HepG2 (cell line): Measurements from ENCODE around the gene DPM1. TPM values are rescaled to one million over a fixed set of nuclear protein-coding genes. Genes with fewer than 3 reads are reported as not detected.

Source experiments
- ATAC-seq: fragments of 200-7000 bp; cut with Tn5 transposase; 3 replicates; pipeline ENCODE4 v1.9.1; 2020; ENCODE audit warnings: mild to moderate bottlenecking, moderate library complexity
- BruUV-seq: library from RNA; stranded (reverse); fragments of 400-500 nt; replicated peaks from 2 replicates; lab custom pipeline; 2021; lab: Mats Ljungman, UMichigan
- CTCF ChIA-PET: fragments of 300-600 bp; formaldehyde crosslinking; extraction: SDS; loops from one replicate; lab custom pipeline; 2021; ENCODE audit warnings: low total read pairs, inconsistent platforms, low intra/inter-chr PET ratio; lab: Yijun Ruan, JAX
- POLR2A ChIA-PET: fragments of 350-600 bp; sonication (Branson Sonifier 250); formaldehyde crosslinking; loops from one replicate; lab custom pipeline; 2020; ENCODE audit warnings: antibody characterized with exemption, inconsistent platforms; lab: Yijun Ruan, JAX
- DNase-seq: peaks from one replicate; pipeline ENCODE4 v3.0.0-alpha.2; 2015; ENCODE audit warnings: low spot score
- FAIRE-seq: peaks from 3 replicates; lab custom pipeline; 2011; peaks lifted over from hg19 to GRCh38; lab: Jason Lieb, UNC
- H2AFZ ChIP-seq: one replicate; pipeline ENCODE4 v1.6.1; 2011; ENCODE audit warnings: low read length, inconsistent platforms
- H3K27ac ChIP-seq: fragments of 300-600 bp; 3 replicates; pipeline ENCODE4 v1.8.0; 2011; ENCODE audit warnings: mixed run types, mild to moderate bottlenecking, mixed read lengths, low read length, inconsistent platforms; ENCODE audit not compliant: insufficient read depth; ENCODE audit errors: extremely low read length
- H3K27me3 ChIP-seq, 2 experiments: fragments of 200-600 bp in 1 of 2; 2 replicates in 1 of 2; 3 replicates in 1 of 2; pipeline versions ENCODE4 v1.6.0 to v1.8.0; 2011; ENCODE audit warnings: low read length in 2 of 2, mild to moderate bottlenecking in 2 of 2, moderate library complexity in 2 of 2, inconsistent platforms in 1 of 2; ENCODE audit not compliant: insufficient read depth in 2 of 2, control insufficient read depth in 1 of 2
- H3K36me3 ChIP-seq, 2 experiments: fragments of 200-600 bp in 1 of 2; replicated peaks in 1 of 2; 2 replicates in 1 of 2; 3 replicates in 1 of 2; pipeline versions ENCODE4 v1.5.1 to v1.8.0; 2011; ENCODE audit warnings: low read length in 2 of 2, inconsistent platforms in 1 of 2; ENCODE audit not compliant: insufficient read depth in 2 of 2, control insufficient read depth in 1 of 2
- H3K4me1 ChIP-seq: 2 replicates; pipeline ENCODE4 v1.5.1; 2012; ENCODE audit warnings: low read length, inconsistent platforms; ENCODE audit not compliant: insufficient read depth
- H3K4me2 ChIP-seq: 2 replicates; pipeline ENCODE4 v1.6.0; 2011; ENCODE audit warnings: low read depth, low read length, inconsistent platforms
- H3K4me3 ChIP-seq, 3 experiments: fragments of 200-600 bp in 1 of 3; sonication (generic), shearing (Covaris generic) in 1 of 3; replicated peaks in 1 of 3; 2 replicates each; pipeline ENCODE4 v1.5.1; 2011 to 2016; ENCODE audit warnings: low read length in 3 of 3, inconsistent platforms in 2 of 3, low read depth in 2 of 3, mild to moderate bottlenecking in 2 of 3, control low read depth in 1 of 3, mixed read lengths in 1 of 3; ENCODE audit not compliant: insufficient read depth in 1 of 3
- H3K79me2 ChIP-seq: one replicate; pipeline ENCODE4 v1.6.1; 2011; ENCODE audit warnings: low read length, inconsistent platforms; ENCODE audit not compliant: insufficient read depth
- H3K9ac ChIP-seq: 2 replicates; pipeline ENCODE4 v1.6.0; 2011; ENCODE audit warnings: mild to moderate bottlenecking, low read depth, low read length, inconsistent platforms; ENCODE audit not compliant: insufficient read depth
- H3K9me3 ChIP-seq: 2 replicates; pipeline ENCODE4 v1.5.1; 2012; ENCODE audit warnings: mild to moderate bottlenecking, low read length
- H4K20me1 ChIP-seq: 2 replicates; pipeline ENCODE4 v1.6.0; 2011; ENCODE audit warnings: inconsistent platforms, mild to moderate bottlenecking, low read length, moderate library complexity; ENCODE audit not compliant: insufficient read depth
- CCDC6 ChIP-seq: sonication (generic); formaldehyde crosslinking; IDR thresholded peaks from 2 replicates; pipeline ENCODE4 v1.8.1; 2022; ENCODE audit warnings: mild to moderate bottlenecking, missing genetic modification reagents, moderate library complexity
- MIER3 ChIP-seq: IDR thresholded peaks from 2 replicates; pipeline ENCODE4 v1.6.1; 2016; ENCODE audit warnings: missing compliant biosample characterization, borderline replicate concordance
- NCOA2 ChIP-seq: sonication (generic); formaldehyde crosslinking; IDR thresholded peaks from 2 replicates; pipeline ENCODE4 v1.8.0; 2022; ENCODE audit warnings: inconsistent platforms
- RAD21 ChIP-seq: fragments of 450-650 bp; formaldehyde crosslinking; IDR thresholded peaks from 2 replicates; pipeline ENCODE4 v1.5.0; 2020; ENCODE audit warnings: mild to moderate bottlenecking
- RAD51 ChIP-seq: fragments of 450-650 bp; IDR thresholded peaks from 2 replicates; pipeline ENCODE4 v1.6.1; 2016; ENCODE audit warnings: borderline replicate concordance
- SNAPC2 ChIP-seq: sonication (generic); formaldehyde crosslinking; IDR thresholded peaks from 2 replicates; pipeline ENCODE4 v1.8.1; 2022; ENCODE audit warnings: mild to moderate bottlenecking, missing genetic modification reagents
- SRSF9 ChIP-seq: fragments of 200-400 bp; formaldehyde crosslinking; IDR thresholded peaks from 2 replicates; pipeline ENCODE4 v1.6.1; 2018; ENCODE audit warnings: borderline replicate concordance, mild to moderate bottlenecking, low read depth, low read length; ENCODE audit not compliant: insufficient read depth, poor library complexity, severe bottlenecking
- TCF7 ChIP-seq: sonication (generic); IDR thresholded peaks from 2 replicates; pipeline ENCODE4 v1.6.1; 2016; ENCODE audit warnings: antibody characterized with exemption, low read depth
- ZNF136 ChIP-seq: sonication (generic); formaldehyde crosslinking; IDR thresholded peaks from 2 replicates; pipeline ENCODE4 v1.8.1; 2022; ENCODE audit warnings: low read depth, mild to moderate bottlenecking, moderate library complexity, missing genetic modification reagents
- ZNF589 ChIP-seq: sonication (generic); formaldehyde crosslinking; conservative IDR thresholded peaks from 2 replicates; pipeline ENCODE4 v1.8.0; 2022; ENCODE audit warnings: mild to moderate bottlenecking, moderate library complexity, missing genetic modification reagents
- ZNF605 ChIP-seq: sonication (generic); formaldehyde crosslinking; IDR thresholded peaks from 2 replicates; pipeline ENCODE4 v1.8.0; 2022; ENCODE audit warnings: mild to moderate bottlenecking, missing genetic modification reagents
- ZNF615 ChIP-seq: sonication (generic); formaldehyde crosslinking; IDR thresholded peaks from 2 replicates; pipeline ENCODE4 v1.5.0; 2020; ENCODE audit warnings: mild to moderate bottlenecking, missing genetic modification reagents, borderline replicate concordance
- ZSCAN25 ChIP-seq: sonication (generic); formaldehyde crosslinking; IDR thresholded peaks from 2 replicates; pipeline ENCODE4 v1.8.0; 2022; ENCODE audit warnings: mild to moderate bottlenecking, missing genetic modification reagents
- WGBS: methylation state at CpG from one replicate; pipeline ENCODE4 v1.1.6; 2017; ENCODE audit warnings: low lambda C conversion rate; 5-methylcytosine and 5-hydroxymethylcytosine counted together
- in situ Hi-C: cut with HindIII; loops from 2 replicates; pipeline ENCODE4 v1.10.0; 2017; ENCODE audit warnings: low pct_unique_long_range_greater_than_20kb; ENCODE audit not compliant: extremely low pct_ligation_motif_present
- intact Hi-C: fragments of 100-400 bp; cut with micrococcal nuclease; formaldehyde crosslinking; loops from one replicate; pipeline ENCODE4 v1.10.0; 2022; ENCODE audit not compliant: unreplicated experiment
- polyA plus RNA-seq, 8 experiments: library from polyadenylated mRNA; depleted of rRNA in 3 of 8; stranded (reverse) in 7 of 8; unstranded in 1 of 8; fragments of >200 nt; fragmentation: Illumina TruSeq in 4 of 8; extraction: Trizol in 4 of 8; gene quantifications; 2 replicates each; pipeline versions ENCODE4 v1.2.1 to v1.2.3, GENCODE V29; 2011 to 2016; ENCODE audit warnings: low read depth in 4 of 8, missing spikeins in 1 of 8, mixed read lengths in 1 of 8; ENCODE audit not compliant: insufficient read depth in 1 of 8
- total RNA-seq, 5 experiments: library from RNA; depleted of rRNA; stranded (reverse); fragments of >200 nt; fragmentation: Illumina TruSeq; extraction: Trizol; gene quantifications; 2 replicates each; pipeline ENCODE4 v1.2.3, GENCODE V29; 2016; ENCODE audit warnings: low read depth in 1 of 5
- TF ChIP-seq, protein P1 (sequence below): IDR thresholded peaks from 2 replicates; pipeline ENCODE4 v1.6.1; 2016
- TF ChIP-seq, protein P2 (sequence below): sonication (generic); formaldehyde crosslinking; IDR thresholded peaks from 2 replicates; pipeline ENCODE4 v1.8.0; 2022; ENCODE audit warnings: missing genetic modification reagents, mild to moderate bottlenecking, moderate library complexity, borderline replicate concordance
- TF ChIP-seq, protein P3 (sequence below): sonication (generic); formaldehyde crosslinking; IDR thresholded peaks from 2 replicates; pipeline ENCODE4 v1.4.0; 2020; ENCODE audit warnings: missing genetic modification reagents; ENCODE audit errors: not compliant biosample characterization

DPM1 gene
- total and polyA plus RNA-seq, 2 of the 13 experiments (the other 11 are each of a cell fraction or from before 2014, with no cell fraction given): 83.2 to 161 TPM

DNA sequence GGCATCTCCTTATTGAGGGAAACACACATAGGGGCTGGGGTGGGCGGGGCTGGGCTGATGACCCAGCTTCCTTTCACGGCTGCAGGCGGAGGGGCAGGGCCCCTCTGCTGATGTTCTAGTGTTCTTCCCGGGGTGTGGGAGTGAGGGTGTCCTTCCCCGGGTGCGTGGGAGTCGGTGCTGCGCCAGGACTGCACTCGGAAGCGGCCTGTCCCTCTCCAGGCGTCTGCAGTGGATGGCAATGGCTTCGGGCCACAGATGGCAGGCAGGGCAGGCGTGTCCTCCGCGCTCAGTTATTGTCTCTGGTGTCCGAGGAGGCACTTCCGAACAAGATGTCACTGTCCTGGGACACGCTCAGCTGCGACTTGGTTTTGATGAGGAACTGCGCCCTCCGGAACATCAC is 45.4 kb upstream of the DPM1 start:
- Histone ChIP-seq H4K20me1 (no peaks in the 10 kb centered on the region), H3K79me2 (no peaks in the 10 kb centered on the region), H2AFZ (no peak overlapping the region), H3K4me2 (no peak overlapping the region), H3K4me1 (no peaks in the 10 kb centered on the region), H3K36me3 (no peaks in the 10 kb centered on the region), H3K9ac (no peak overlapping the region), H3K9me3 (no peaks in the 10 kb centered on the region), H3K27ac (no peak overlapping the region), H3K4me3 (no peak overlapping the region), H3K27me3 (peaks cover 9 to 62% of the 10 kb centered on the region in 2 experiments)
- FAIRE-seq (no peak), ATAC-seq (no peak; the same call in 2 of the 3 replicates), DNase-seq (no peak)
- ChIA-PET CTCF (no interaction called here), POLR2A (no interaction called here)
- WGBS: 35% methylated on average over 21 of the region's 21 CpGs
- in situ Hi-C loops (no loop called here), intact Hi-C loops (no loop called here)
- no TSS peak for BruUV-seq
- TF ChIP-seq ZNF615 (no peak), CCDC6 (no peak), ZSCAN25 (no peak), NCOA2 (CRISPR knock-in tag) (no peak), TCF7 (no peak)
- TF ChIP-seq, protein P1, sequence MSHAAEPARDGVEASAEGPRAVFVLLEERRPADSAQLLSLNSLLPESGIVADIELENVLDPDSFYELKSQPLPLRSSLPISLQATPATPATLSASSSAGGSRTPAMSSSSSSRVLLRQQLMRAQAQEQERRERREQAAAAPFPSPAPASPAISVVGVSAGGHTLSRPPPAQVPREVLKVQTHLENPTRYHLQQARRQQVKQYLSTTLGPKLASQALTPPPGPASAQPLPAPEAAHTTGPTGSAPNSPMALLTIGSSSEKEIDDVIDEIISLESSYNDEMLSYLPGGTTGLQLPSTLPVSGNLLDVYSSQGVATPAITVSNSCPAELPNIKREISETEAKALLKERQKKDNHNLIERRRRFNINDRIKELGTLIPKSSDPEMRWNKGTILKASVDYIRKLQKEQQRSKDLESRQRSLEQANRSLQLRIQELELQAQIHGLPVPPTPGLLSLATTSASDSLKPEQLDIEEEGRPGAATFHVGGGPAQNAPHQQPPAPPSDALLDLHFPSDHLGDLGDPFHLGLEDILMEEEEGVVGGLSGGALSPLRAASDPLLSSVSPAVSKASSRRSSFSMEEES: no peak

DNA sequence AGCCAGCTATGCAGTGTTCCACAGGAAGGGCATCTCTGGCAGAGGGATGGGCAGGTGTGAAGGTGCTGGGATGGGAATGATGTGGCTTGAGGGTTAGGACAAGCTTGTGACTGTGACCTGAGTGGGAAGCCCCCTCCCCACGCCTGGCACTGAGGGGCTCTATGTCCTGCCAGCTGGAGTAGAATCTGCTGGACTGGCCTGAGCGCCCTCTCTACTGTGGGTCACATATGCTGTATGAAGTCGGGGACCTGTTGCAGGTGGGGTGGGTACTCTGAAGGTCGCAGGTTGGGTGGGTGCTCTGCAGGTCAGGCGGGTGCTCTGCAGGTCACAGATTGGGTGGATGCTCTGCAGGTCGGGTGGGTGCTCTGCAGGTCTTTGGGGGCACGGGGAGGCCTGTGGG is 44.3 kb upstream of the DPM1 start:
- in situ Hi-C loops: no loop called here
- Histone ChIP-seq H3K36me3 (no peaks in the 10 kb centered on the region), H3K4me2 (no peak overlapping the region), H3K9me3 (no peaks in the 10 kb centered on the region)
- no peak for DNase-seq
- intact Hi-C loops: no loop called here
- POLR2A ChIA-PET: no interaction called here
- TF ChIP-seq, protein P2, sequence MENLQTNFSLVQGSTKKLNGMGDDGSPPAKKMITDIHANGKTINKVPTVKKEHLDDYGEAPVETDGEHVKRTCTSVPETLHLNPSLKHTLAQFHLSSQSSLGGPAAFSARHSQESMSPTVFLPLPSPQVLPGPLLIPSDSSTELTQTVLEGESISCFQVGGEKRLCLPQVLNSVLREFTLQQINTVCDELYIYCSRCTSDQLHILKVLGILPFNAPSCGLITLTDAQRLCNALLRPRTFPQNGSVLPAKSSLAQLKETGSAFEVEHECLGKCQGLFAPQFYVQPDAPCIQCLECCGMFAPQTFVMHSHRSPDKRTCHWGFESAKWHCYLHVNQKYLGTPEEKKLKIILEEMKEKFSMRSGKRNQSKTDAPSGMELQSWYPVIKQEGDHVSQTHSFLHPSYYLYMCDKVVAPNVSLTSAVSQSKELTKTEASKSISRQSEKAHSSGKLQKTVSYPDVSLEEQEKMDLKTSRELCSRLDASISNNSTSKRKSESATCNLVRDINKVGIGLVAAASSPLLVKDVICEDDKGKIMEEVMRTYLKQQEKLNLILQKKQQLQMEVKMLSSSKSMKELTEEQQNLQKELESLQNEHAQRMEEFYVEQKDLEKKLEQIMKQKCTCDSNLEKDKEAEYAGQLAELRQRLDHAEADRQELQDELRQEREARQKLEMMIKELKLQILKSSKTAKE (CRISPR knock-in tag): no peak
- TF ChIP-seq MIER3: no peak
- no peak for TF ChIP-seq ZNF605 (CRISPR knock-in tag)
- no peak for TF ChIP-seq RAD21 (CRISPR knock-in tag)
- no peak for TF ChIP-seq ZNF589 (CRISPR knock-in tag)
- TF ChIP-seq SNAPC2 (CRISPR knock-in tag): no peak
- TF ChIP-seq SRSF9: no peak
- no peak for TF ChIP-seq RAD51
- TF ChIP-seq, protein P3, sequence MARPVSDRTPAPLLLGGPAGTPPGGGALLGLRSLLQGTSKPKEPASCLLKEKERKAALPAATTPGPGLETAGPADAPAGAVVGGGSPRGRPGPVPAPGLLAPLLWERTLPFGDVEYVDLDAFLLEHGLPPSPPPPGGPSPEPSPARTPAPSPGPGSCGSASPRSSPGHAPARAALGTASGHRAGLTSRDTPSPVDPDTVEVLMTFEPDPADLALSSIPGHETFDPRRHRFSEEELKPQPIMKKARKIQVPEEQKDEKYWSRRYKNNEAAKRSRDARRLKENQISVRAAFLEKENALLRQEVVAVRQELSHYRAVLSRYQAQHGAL (CRISPR knock-in tag): no peak
- no peak for TF ChIP-seq ZNF136 (CRISPR knock-in tag)
- TF ChIP-seq, all 625 proteins: peak for 0
- Histone ChIP-seq H3K79me2 (no peaks in the 10 kb centered on the region), H3K27ac (no peak overlapping the region), H2AFZ (no peak overlapping the region), H3K9ac (no peak overlapping the region), H3K4me1 (no peaks in the 10 kb centered on the region), H4K20me1 (no peaks in the 10 kb centered on the region), H3K4me3 (no peak overlapping the region), H3K27me3 (peaks cover 9 to 63% of the 10 kb centered on the region in 2 experiments)
- CTCF ChIA-PET: no interaction called here
- no peak for FAIRE-seq
- no peak for ATAC-seq
- BruUV-seq: no TSS peak
- 6% methylated on average over 6 of the region's 7 CpGs for WGBS
